H1 (cell line): ENCODE results near the gene NKAIN2. TPM values are rescaled to one million over a fixed set of nuclear protein-coding genes. Genes with fewer than 3 reads are reported as not detected.

Source experiments
- POU5F1 ChIP-seq: IDR thresholded peaks from 2 replicates; pipeline ENCODE4 v1.6.1; 2011; ENCODE audit warnings: low read depth, mild to moderate bottlenecking, low read length, moderate library complexity
- ZNF274 ChIP-seq: IDR thresholded peaks from 2 replicates; pipeline ENCODE4 v1.7.0; 2012; ENCODE audit warnings: low read length, borderline replicate concordance; ENCODE audit errors: extremely low read depth
- polyA plus RNA-seq, 7 experiments: library from polyadenylated mRNA; depleted of rRNA in 3 of 7; stranded (reverse) in 5 of 7; unstranded in 2 of 7; fragments of >200 nt in 5 of 7; fragments of 200-250 nt in 2 of 7; gene quantifications; 1 replicate in 5 of 7; 2 replicates in 1 of 7; 4 replicates in 1 of 7; pipeline versions ENCODE4 v1.2.1 to v1.2.3, GENCODE V29; 2011 to 2013; ENCODE audit warnings: missing spikeins in 2 of 7, mixed read lengths in 2 of 7
- total RNA-seq: library from RNA; stranded (reverse); fragmentation: NEBNext Ultra II Directional; extraction: Animal tissue kit (Norgen Biotek cat#: 25700); gene quantifications from 2 replicates; pipeline ENCODE4 v1.2.1, GENCODE V29; 2021
- TF ChIP-seq, protein P1 (sequence below): fragments of 300-600 bp; sonication (generic); IDR thresholded peaks from 2 replicates; pipeline ENCODE4 v1.7.1; 2012; ENCODE audit warnings: low read length, moderate library complexity, mild to moderate bottlenecking, inconsistent platforms; ENCODE audit not compliant: insufficient replicate concordance

The NKAIN2 gene
- total and polyA plus RNA-seq, 2 of the 8 experiments (the other 6 are each of a cell fraction or from before 2014, with no cell fraction given), result 0.20 to 0.34 TPM

DNA sequence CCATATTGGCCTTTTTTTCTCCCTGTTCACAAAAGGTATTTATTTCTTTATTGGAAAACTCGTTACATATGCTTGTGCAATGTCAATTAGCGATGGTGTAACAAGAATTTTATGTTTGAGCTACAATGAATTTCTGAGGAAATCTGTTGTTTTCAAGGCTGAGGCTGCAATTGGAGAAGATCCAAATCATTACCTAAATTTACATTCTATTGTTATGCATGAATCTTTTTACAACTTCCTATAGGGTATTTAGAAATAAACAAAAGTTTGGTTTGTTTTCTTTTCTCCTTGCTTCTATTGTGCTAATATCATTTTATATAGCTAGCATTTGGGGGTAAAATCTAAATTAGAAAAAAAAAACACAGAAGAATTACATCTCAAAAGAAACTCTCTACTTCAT, 34.7 kb upstream of the NKAIN2 start (continued):
- TF ChIP-seq, protein P1, sequence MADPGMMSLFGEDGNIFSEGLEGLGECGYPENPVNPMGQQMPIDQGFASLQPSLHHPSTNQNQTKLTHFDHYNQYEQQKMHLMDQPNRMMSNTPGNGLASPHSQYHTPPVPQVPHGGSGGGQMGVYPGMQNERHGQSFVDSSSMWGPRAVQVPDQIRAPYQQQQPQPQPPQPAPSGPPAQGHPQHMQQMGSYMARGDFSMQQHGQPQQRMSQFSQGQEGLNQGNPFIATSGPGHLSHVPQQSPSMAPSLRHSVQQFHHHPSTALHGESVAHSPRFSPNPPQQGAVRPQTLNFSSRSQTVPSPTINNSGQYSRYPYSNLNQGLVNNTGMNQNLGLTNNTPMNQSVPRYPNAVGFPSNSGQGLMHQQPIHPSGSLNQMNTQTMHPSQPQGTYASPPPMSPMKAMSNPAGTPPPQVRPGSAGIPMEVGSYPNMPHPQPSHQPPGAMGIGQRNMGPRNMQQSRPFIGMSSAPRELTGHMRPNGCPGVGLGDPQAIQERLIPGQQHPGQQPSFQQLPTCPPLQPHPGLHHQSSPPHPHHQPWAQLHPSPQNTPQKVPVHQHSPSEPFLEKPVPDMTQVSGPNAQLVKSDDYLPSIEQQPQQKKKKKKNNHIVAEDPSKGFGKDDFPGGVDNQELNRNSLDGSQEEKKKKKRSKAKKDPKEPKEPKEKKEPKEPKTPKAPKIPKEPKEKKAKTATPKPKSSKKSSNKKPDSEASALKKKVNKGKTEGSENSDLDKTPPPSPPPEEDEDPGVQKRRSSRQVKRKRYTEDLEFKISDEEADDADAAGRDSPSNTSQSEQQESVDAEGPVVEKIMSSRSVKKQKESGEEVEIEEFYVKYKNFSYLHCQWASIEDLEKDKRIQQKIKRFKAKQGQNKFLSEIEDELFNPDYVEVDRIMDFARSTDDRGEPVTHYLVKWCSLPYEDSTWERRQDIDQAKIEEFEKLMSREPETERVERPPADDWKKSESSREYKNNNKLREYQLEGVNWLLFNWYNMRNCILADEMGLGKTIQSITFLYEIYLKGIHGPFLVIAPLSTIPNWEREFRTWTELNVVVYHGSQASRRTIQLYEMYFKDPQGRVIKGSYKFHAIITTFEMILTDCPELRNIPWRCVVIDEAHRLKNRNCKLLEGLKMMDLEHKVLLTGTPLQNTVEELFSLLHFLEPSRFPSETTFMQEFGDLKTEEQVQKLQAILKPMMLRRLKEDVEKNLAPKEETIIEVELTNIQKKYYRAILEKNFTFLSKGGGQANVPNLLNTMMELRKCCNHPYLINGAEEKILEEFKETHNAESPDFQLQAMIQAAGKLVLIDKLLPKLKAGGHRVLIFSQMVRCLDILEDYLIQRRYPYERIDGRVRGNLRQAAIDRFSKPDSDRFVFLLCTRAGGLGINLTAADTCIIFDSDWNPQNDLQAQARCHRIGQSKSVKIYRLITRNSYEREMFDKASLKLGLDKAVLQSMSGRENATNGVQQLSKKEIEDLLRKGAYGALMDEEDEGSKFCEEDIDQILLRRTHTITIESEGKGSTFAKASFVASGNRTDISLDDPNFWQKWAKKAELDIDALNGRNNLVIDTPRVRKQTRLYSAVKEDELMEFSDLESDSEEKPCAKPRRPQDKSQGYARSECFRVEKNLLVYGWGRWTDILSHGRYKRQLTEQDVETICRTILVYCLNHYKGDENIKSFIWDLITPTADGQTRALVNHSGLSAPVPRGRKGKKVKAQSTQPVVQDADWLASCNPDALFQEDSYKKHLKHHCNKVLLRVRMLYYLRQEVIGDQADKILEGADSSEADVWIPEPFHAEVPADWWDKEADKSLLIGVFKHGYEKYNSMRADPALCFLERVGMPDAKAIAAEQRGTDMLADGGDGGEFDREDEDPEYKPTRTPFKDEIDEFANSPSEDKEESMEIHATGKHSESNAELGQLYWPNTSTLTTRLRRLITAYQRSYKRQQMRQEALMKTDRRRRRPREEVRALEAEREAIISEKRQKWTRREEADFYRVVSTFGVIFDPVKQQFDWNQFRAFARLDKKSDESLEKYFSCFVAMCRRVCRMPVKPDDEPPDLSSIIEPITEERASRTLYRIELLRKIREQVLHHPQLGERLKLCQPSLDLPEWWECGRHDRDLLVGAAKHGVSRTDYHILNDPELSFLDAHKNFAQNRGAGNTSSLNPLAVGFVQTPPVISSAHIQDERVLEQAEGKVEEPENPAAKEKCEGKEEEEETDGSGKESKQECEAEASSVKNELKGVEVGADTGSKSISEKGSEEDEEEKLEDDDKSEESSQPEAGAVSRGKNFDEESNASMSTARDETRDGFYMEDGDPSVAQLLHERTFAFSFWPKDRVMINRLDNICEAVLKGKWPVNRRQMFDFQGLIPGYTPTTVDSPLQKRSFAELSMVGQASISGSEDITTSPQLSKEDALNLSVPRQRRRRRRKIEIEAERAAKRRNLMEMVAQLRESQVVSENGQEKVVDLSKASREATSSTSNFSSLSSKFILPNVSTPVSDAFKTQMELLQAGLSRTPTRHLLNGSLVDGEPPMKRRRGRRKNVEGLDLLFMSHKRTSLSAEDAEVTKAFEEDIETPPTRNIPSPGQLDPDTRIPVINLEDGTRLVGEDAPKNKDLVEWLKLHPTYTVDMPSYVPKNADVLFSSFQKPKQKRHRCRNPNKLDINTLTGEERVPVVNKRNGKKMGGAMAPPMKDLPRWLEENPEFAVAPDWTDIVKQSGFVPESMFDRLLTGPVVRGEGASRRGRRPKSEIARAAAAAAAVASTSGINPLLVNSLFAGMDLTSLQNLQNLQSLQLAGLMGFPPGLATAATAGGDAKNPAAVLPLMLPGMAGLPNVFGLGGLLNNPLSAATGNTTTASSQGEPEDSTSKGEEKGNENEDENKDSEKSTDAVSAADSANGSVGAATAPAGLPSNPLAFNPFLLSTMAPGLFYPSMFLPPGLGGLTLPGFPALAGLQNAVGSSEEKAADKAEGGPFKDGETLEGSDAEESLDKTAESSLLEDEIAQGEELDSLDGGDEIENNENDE, result peak; percentile 85
- TF ChIP-seq POU5F1 (peak; percentile 79; the same call in 1 of the 2 replicates), ZNF274 (no peak)
